A549 treated with ZK216348 at 1 μM for 4 hours (cell line): ENCODE measurements around the gene HNRNPUL2. TPM values are rescaled to one million over a fixed set of nuclear protein-coding genes. Genes with fewer than 3 reads are reported as not detected.

Experiments used
- total RNA-seq: library from RNA; stranded (reverse); fragments of 200-300 nt; extraction: Qiagen RNA extraction; gene quantifications from 5 replicates; pipeline ENCODE4 v1.2.3, GENCODE V29; 2022; ENCODE audit warnings: low read depth

Gene HNRNPUL2
- total RNA-seq = 40.2 to 45.6 TPM (median 42.8 TPM) in 5 replicates

GRCh38 chr11:62727165-62727871, at the start of gene HNRNPUL2:
HNRNPUL2 (minus strand) TSS chr11:62727457; CDS start chr11:62727156, 301 bp downstream.

DNA sequence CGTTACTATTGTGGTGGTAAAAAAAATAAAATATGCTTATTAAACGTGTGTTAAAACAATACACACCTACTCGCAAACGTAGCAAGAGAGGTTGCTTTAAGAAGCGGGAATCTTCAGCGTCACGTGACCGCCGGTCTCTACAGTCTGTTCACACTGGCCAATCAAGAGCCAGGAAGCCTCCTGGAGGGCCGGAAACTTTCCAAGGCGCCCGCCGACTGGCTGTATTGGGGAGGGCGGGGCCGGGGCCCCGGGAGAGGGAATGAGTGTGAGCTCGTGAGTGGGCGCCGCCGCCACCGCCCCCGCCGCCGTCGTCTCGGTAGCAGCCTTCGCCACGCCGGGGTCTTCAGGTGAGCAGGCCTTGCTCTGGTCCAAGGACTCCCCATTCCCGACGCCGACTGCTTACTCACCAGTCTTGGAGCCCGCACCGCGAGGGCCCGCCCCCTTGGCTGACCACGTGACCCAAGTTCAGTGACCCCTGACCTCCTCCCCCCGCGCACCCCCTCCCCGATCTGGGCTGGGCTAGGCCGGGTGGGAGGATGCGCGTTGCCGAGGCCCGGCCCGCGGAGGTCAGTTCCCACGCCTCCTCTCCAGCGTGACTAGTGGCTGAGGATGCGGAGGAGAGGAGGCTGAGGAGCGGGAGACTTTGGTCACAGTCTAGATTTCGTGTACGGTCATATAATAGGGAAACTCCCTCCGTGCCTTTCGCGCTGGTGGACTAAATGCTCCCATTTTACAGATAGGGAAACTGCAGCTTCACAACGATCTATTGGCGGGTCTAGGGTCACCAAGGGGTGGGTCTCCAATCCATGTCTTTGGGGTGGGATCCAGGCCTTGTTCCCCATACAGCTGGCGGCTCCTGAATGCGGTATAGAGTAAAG, 44.1 kb upstream of the HNRNPUL2 start, which contains the start of gene TAF6L:
Gene TAF6L, plus strand, starts transcription at position 253 of the 878 bp plus-strand sequence. CDS start 4,388 bp downstream, outside the sequence.

GRCh38 chr11:62753736-62754603, 26.7 kb upstream of the HNRNPUL2 start, which contains the start of gene ZBTB3:
ZBTB3 (minus strand) TSS chr11:62754160; CDS start chr11:62753664, 496 bp downstream.

GRCh38 chr11:62728171-62728988, 1.1 kb upstream of the HNRNPUL2 start, which contains the start of gene TTC9C:
TTC9C (plus strand) TSS chr11:62728486; CDS start chr11:62728849, 363 bp downstream.

GRCh38 chr11:62707277-62707861, 19.9 kb downstream of the HNRNPUL2 start, which contains the start of the genes BSCL2 and GNG3:
BSCL2 (minus strand) TSS chr11:62707424; CDS start chr11:62707195, 229 bp downstream.
GNG3 (plus strand) TSS chr11:62707676; CDS start chr11:62708296, 620 bp downstream.

GRCh38 chr11:62689421-62690183, 37.7 kb downstream of the HNRNPUL2 start, which contains the start of gene LRRN4CL:
LRRN4CL (minus strand) TSS chr11:62689530; CDS start chr11:62688508, 1,022 bp downstream.

GRCh38 chr11:62678770-62679696, 48.2 kb downstream of the HNRNPUL2 start, which contains the start of gene UBXN1:
UBXN1 (minus strand) TSS chr11:62679073; CDS start chr11:62678923, 150 bp downstream.

DNA sequence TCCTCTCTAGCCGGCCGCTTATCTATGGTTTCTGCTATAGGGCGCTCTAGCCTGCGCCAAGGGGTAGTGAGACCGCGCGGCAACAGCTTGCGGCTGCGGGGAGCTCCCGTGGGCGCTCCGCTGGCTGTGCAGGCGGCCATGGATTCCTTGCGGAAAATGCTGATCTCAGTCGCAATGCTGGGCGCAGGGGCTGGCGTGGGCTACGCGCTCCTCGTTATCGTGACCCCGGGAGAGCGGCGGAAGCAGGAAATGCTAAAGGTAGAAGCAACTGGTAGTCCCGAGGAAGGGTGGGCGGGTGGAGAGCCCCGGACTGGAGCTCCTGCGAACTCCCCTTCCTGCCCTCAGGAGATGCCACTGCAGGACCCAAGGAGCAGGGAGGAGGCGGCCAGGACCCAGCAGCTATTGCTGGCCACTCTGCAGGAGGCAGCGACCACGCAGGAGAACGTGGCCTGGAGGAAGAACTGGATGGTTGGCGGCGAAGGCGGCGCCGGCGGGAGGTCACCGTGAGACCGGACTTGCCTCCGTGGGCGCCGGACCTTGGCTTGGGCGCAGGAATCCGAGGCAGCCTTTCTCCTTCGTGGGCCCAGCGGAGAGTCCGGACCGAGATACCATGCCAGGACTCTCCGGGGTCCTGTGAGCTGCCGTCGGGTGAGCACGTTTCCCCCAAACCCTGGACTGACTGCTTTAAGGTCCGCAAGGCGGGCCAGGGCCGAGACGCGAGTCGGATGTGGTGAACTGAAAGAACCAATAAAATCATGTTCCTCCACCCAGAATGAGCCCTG, 55.5 kb downstream of the HNRNPUL2 start, which contains the start of the genes LBHD1 and UQCC3:
Gene LBHD1, minus strand, starts transcription at position 660 of the 782 bp plus-strand sequence. CDS start 2,236 bp downstream, outside the sequence.
Gene UQCC3, plus strand, starts transcription at position 66 of the 782 bp plus-strand sequence. Its CDS starts 73 bp downstream, at position 139.

GRCh38 chr11:62665075-62665598, 62.1 kb downstream of the HNRNPUL2 start, which contains the start of the genes C11orf98 and CSKMT:
C11orf98 (minus strand) TSS chr11:62665210; CDS start chr11:62665169, 41 bp downstream.
CSKMT (plus strand) TSS chr11:62665312; CDS start chr11:62665880, 568 bp downstream.

Other genes starting within 250 kb of the HNRNPUL2 start
- 237 to 338 TPM (median 298 TPM) in 5 replicates for gene AHNAK, start 180.7 kb downstream of the HNRNPUL2 start, total RNA-seq
- 1,887 to 2,053 TPM (median 2,011 TPM) in 5 replicates for gene EEF1G, start 153.6 kb downstream of the HNRNPUL2 start, total RNA-seq
- gene TUT1, start 135.9 kb downstream of the HNRNPUL2 start, total RNA-seq = 7.8 to 17.7 TPM (median 15.1 TPM) in 5 replicates
- gene MTA2, start 125.6 kb downstream of the HNRNPUL2 start, total RNA-seq = 77.4 to 91.6 TPM (median 86.2 TPM) in 5 replicates
- 13.5 to 30.1 TPM (median 26.2 TPM) in 5 replicates for gene EML3, start 114.7 kb downstream of the HNRNPUL2 start, total RNA-seq
- gene ROM1, start 114.2 kb downstream of the HNRNPUL2 start, total RNA-seq = 3.5 to 4.8 TPM (median 4.4 TPM) in 5 replicates
- gene B3GAT3, start 105.5 kb downstream of the HNRNPUL2 start, total RNA-seq = 30.1 to 56.7 TPM (median 52.1 TPM) in 5 replicates
- gene GANAB, start 80.8 kb downstream of the HNRNPUL2 start, total RNA-seq = 200 to 293 TPM (median 267 TPM) in 5 replicates
- gene INTS5, start 74.2 kb downstream of the HNRNPUL2 start, total RNA-seq = 12.9 to 22.4 TPM (median 21.3 TPM) in 5 replicates
- 124 to 164 TPM (median 134 TPM) in 5 replicates for gene C11orf98, start 62.2 kb downstream of the HNRNPUL2 start, total RNA-seq
- 5.8 to 16.2 TPM (median 12.6 TPM) in 5 replicates for gene CSKMT, start 62.1 kb downstream of the HNRNPUL2 start, total RNA-seq
- gene UQCC3, start 55.8 kb downstream of the HNRNPUL2 start, total RNA-seq = 25.4 to 39.4 TPM (median 34.5 TPM) in 5 replicates
- gene LBHD1, start 55.2 kb downstream of the HNRNPUL2 start, total RNA-seq = 4.8 to 5.3 TPM (median 5.0 TPM) in 5 replicates
- gene UBXN1, start 48.4 kb downstream of the HNRNPUL2 start, total RNA-seq = 89.4 to 131 TPM (median 123 TPM) in 5 replicates
- gene LRRN4CL, start 37.9 kb downstream of the HNRNPUL2 start, total RNA-seq = 0.09 to 0.25 TPM (median 0.14 TPM) in 3 of 5 replicates, not detected in the others
- gene BSCL2, start 20.0 kb downstream of the HNRNPUL2 start, total RNA-seq = 49.0 to 86.5 TPM (median 71.5 TPM) in 5 replicates
- gene GNG3, start 19.8 kb downstream of the HNRNPUL2 start, total RNA-seq = not detected in 5 replicates
- gene TTC9C, start 1.0 kb upstream of the HNRNPUL2 start, total RNA-seq = 30.4 to 34.7 TPM (median 33.1 TPM) in 5 replicates
- 1.1 to 1.8 TPM (median 1.6 TPM) in 5 replicates for gene ZBTB3, start 26.7 kb upstream of the HNRNPUL2 start, total RNA-seq
- 170 to 201 TPM (median 175 TPM) in 5 replicates for gene POLR2G, start 34.1 kb upstream of the HNRNPUL2 start, total RNA-seq
- 11.3 to 18.0 TPM (median 15.4 TPM) in 5 replicates for gene TAF6L, start 43.9 kb upstream of the HNRNPUL2 start, total RNA-seq
- gene TMEM179B, start 59.9 kb upstream of the HNRNPUL2 start, total RNA-seq = 53.3 to 97.0 TPM (median 86.6 TPM) in 5 replicates
- 16.2 to 32.5 TPM (median 26.9 TPM) in 5 replicates for gene TMEM223, start 64.5 kb upstream of the HNRNPUL2 start, total RNA-seq
- gene NXF1, start 78.0 kb upstream of the HNRNPUL2 start, total RNA-seq = 39.8 to 58.2 TPM (median 53.4 TPM) in 5 replicates
- gene STX5, start 104.6 kb upstream of the HNRNPUL2 start, total RNA-seq = 19.1 to 25.0 TPM (median 24.7 TPM) in 5 replicates
- not detected in 5 replicates for gene TEX54, start 105.4 kb upstream of the HNRNPUL2 start, total RNA-seq
- 61.5 to 84.6 TPM (median 81.8 TPM) in 5 replicates for gene WDR74, start 112.1 kb upstream of the HNRNPUL2 start, total RNA-seq
- 846 to 1,034 TPM (median 998 TPM) in 5 replicates for gene SLC3A2, start 153.4 kb upstream of the HNRNPUL2 start, total RNA-seq
- gene CHRM1, start 193.9 kb upstream of the HNRNPUL2 start, total RNA-seq = 0.05 TPM in 1 of 5 replicates, not detected in the others